GM12874 (cell line): Measurements from ENCODE around the gene RIMBP2.

Experiments
- CTCF ChIP-seq: IDR thresholded peaks from 2 replicates; pipeline ENCODE4 v1.5.1; 2011; ENCODE audit warnings: low read depth, mild to moderate bottlenecking, control low read depth, low read length, moderate library complexity; ENCODE audit not compliant: insufficient read depth

Gene RIMBP2

DNA sequence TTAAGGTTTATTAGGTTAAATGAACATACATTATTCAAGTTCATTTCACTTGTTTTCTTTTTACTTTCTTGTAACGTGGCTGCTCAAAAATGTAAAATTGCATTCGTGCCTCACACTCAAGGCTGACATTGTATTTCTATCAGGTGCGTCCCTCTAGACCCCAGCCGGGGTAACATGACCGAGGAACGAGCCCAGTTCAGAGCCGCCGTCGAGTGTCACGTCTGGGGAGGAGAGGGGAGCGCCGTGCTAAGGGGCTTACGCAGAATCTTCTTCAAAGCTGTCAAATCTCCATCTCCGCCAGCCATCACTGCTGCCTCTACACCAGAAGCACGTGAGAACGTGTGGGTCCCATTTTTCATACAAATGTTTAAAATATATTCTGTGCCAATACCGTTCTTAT is 170.6 kb downstream of the RIMBP2 start:
- TF ChIP-seq CTCF = no peak

- no peak for TF ChIP-seq CTCF
These were observed 175.7 kb downstream of the RIMBP2 start for GRCh38 chr12:130540376-130540775.

GRCh38 chr12:130538343-130539095 is 177.6 kb downstream of the RIMBP2 start:
- no peak for TF ChIP-seq CTCF

GRCh38 chr12:130537655-130538054 is 178.4 kb downstream of the RIMBP2 start:
- TF ChIP-seq CTCF = no peak

- TF ChIP-seq CTCF = no peak
These were observed 179.0 kb downstream of the RIMBP2 start for GRCh38 chr12:130537051-130537450.

DNA sequence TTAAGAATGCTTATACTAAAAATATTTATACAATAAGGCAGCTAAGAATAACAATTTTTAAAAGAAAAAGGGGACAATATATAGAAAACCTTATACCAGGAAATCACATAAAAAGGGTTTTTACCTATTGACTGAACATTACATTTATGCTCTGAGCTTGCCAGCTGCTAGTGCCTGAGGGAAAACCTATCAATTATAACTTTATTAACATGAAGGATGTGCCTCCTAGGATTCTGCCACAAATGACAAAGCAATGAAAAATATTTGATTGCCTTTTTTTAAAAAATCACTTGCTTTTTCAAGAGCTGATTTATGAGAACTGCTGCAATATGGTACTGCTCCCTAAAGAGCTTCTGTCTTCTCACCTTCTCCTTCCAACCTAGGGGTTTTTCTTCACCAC is 185.7 kb downstream of the RIMBP2 start:
- TF ChIP-seq CTCF = no peak

DNA sequence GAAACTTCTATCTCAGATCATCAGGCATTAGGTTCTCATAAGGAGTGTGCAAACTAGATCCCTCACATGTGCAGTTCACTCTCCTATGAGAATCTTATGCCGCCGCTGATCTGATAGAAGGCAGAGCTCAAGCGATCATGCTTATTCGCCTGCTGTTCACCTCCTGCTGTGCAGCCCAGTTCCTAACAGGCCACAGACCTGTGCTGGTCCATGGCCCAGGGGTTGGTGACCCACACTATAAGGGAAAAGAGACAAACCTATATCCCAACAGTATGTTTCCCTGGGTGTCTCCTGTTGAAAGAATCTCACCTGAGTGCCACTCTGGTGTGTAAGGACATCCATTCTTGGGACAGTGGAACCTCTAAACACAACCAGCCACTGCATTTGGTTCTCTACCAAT is 186.3 kb downstream of the RIMBP2 start:
- TF ChIP-seq CTCF = no peak
